ENCODE data around the gene DNAJB7. TPM values are rescaled to one million over a fixed set of nuclear protein-coding genes. Genes with fewer than 3 reads are reported as not detected.
A peak's percentile ranks its signal among the peaks of the same experiment; 100 is the strongest.

Gene DNAJB7
- total RNA-seq, 1 donor from 2014 or later, result not detected

GRCh38 chr22:40818747-40819598, 42.9 kb downstream of the DNAJB7 start, which contains the start of gene SLC25A17:
SLC25A17 (minus strand) TSS chr22:40819346; CDS start chr22:40819248, 98 bp downstream.
- TF ChIP-seq CTCF (IDR thresholded peaks at IDR 0.05), result peak in 2 of 3 experiments; percentile 23 to 51
- H3K4me3 ChIP-seq, result peak within 1 kb of the TSS; percentile 82 to 90
- intact Hi-C loops (cut with DNase I), result loop anchor here (1.0 to 10.0 kb wide), 5 partner anchors 38 to 1664 kb away; partner anchors contain the start of genes CBX7, MRTFA, RPS19BP1 and XPNPEP3
- peak; percentile 32 to 92 for DNase-seq (ENCODE audit: low spot score in 2 of 2)
- H3K27ac ChIP-seq, result peak within 1 kb of the TSS; percentile 74 to 78
- H3K4me1 ChIP-seq, result peaks cover 0 to 13% of the 10 kb centered on the region in 2 donors
- no peaks in the 10 kb centered on the region for H3K27me3 ChIP-seq
- no peaks in the 10 kb centered on the region for H3K9me3 ChIP-seq
- peaks cover 4 to 6% of the 10 kb centered on the region in 2 donors for H3K36me3 ChIP-seq

GRCh38 chr22:40818192-40818746, 43.6 kb downstream of the DNAJB7 start:
- Histone ChIP-seq H3K27me3 (no peaks in the 10 kb centered on the region), H3K36me3 (peaks cover 0 to 2% of the 10 kb centered on the region in 2 donors), H3K27ac (no peak overlapping the region), H3K4me1 (peaks cover 0 to 13% of the 10 kb centered on the region in 2 donors), H3K9me3 (no peaks in the 10 kb centered on the region), H3K4me3 (peak overlapping the region; percentile 82 to 90)
- intact Hi-C loops (cut with DNase I), result loop anchor here (5.0 to 10.0 kb wide), 3 partner anchors 166 to 1663 kb away; partner anchors contain the start of genes CBX7 and RPS19BP1
- no peak for DNase-seq (ENCODE audit: low spot score in 2 of 2)
- TF ChIP-seq CTCF (IDR thresholded peaks at IDR 0.05), result no peak

GRCh38 chr22:40817737-40818136, 44.2 kb downstream of the DNAJB7 start:
- TF ChIP-seq CTCF (IDR thresholded peaks at IDR 0.05), result no peak
- no peak for DNase-seq (ENCODE audit: low spot score in 2 of 2)
- Histone ChIP-seq H3K4me3 (peak overlapping the region; percentile 82 to 90), H3K4me1 (peaks cover 0 to 13% of the 10 kb centered on the region in 2 donors), H3K27me3 (no peaks in the 10 kb centered on the region), H3K9me3 (no peaks in the 10 kb centered on the region), H3K36me3 (peaks cover 0 to 6% of the 10 kb centered on the region in 2 donors), H3K27ac (no peak overlapping the region)
- intact Hi-C loops (cut with DNase I), result loop anchor here (5.0 to 10.0 kb wide), 3 partner anchors 165 to 1663 kb away; partner anchors contain the start of genes CBX7 and RPS19BP1

- Histone ChIP-seq H3K9me3 (no peaks in the 10 kb centered on the region), H3K27me3 (no peaks in the 10 kb centered on the region), H3K36me3 (peaks cover 0 to 6% of the 10 kb centered on the region in 2 donors), H3K27ac (no peak overlapping the region), H3K4me1 (peaks cover 0 to 15% of the 10 kb centered on the region in 2 donors), H3K4me3 (no peak overlapping the region)
- DNase-seq (ENCODE audit: low spot score in 2 of 2), result no peak
- no peak for TF ChIP-seq CTCF (IDR thresholded peaks at IDR 0.05)
- intact Hi-C loops (cut with DNase I), result loop anchor here (10.0 kb wide), 1 partner anchor 1659 kb away; the partner anchor contains the start of gene CBX7
Measured at GRCh38 chr22:40813912-40814315, 48.0 kb downstream of the DNAJB7 start.

Other genes starting within 250 kb of the DNAJB7 start
- 99.3 TPM for gene MRTFA, start 225.4 kb downstream of the DNAJB7 start, total RNA-seq
- not detected for gene MCHR1, start 182.6 kb downstream of the DNAJB7 start, total RNA-seq
- gene SLC25A17, start 42.8 kb downstream of the DNAJB7 start, total RNA-seq, result 62.1 TPM
- gene ST13, start 5.5 kb downstream of the DNAJB7 start, total RNA-seq, result 46.0 TPM
- 1.1 TPM for gene XPNPEP3, start 5.0 kb downstream of the DNAJB7 start, total RNA-seq
- 50.6 TPM for gene RBX1, start 89.3 kb upstream of the DNAJB7 start, total RNA-seq
- gene EP300, start 230.5 kb upstream of the DNAJB7 start, total RNA-seq, result 47.7 TPM